Measurements from ENCODE around the gene PRAMEF27.
"Not testable (repeated sequence)": the region's sequence is repeated elsewhere in the genome, so short reads cannot be mapped to it uniquely, and the experiment has no call there.

Gene PRAMEF27

GRCh38 chr1:13056475-13056874, at the start of gene PRAMEF27:
Gene PRAMEF27, minus strand, starts transcription at chr1:13056575. Its CDS starts 2,916 bp downstream, at chr1:13053659.
- not testable (repeated sequence) for DNase-seq

GRCh38 chr1:13070474-13070873, 14.1 kb upstream of the PRAMEF27 start, which contains the start of gene PRAMEF25:
Gene PRAMEF25, plus strand, starts transcription at chr1:13070774. Its CDS starts 2,920 bp downstream, at chr1:13073694.
- DNase-seq, result not testable (repeated sequence)

GRCh38 chr1:13019846-13020245, 36.5 kb downstream of the PRAMEF27 start:
- DNase-seq, result not testable (repeated sequence)

GRCh38 chr1:13011932-13012331, 44.4 kb downstream of the PRAMEF27 start:
- DNase-seq, result not testable (repeated sequence)

GRCh38 chr1:13009348-13009747, 47.0 kb downstream of the PRAMEF27 start:
- DNase-seq, result not testable (repeated sequence)

- DNase-seq, result not testable (repeated sequence)
Observed at GRCh38 chr1:13005732-13006131, 50.6 kb downstream of the PRAMEF27 start.

All from AML-193 (cell line).